ENCODE data around the gene ZBED2.

DNA sequence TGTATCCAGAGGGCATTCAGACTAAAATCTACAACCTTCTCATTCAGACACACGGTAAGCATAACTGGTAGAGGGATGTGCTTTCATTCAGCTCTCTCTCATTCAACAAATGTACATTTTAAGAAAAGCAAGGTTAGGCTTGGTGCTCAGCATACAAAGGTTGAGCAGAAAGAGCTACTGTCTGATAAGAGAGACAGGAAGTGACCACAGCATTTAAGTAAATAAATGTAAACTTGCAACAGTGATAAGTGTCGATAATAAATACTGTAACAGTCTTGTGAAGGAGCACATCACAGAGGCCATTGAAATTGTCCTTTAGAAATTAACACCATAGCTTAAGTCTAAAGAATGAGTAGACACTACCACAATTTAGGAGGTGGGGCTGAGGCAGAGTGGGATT is 49.8 kb downstream of the ZBED2 start:
- TF ChIP-seq, protein P1, sequence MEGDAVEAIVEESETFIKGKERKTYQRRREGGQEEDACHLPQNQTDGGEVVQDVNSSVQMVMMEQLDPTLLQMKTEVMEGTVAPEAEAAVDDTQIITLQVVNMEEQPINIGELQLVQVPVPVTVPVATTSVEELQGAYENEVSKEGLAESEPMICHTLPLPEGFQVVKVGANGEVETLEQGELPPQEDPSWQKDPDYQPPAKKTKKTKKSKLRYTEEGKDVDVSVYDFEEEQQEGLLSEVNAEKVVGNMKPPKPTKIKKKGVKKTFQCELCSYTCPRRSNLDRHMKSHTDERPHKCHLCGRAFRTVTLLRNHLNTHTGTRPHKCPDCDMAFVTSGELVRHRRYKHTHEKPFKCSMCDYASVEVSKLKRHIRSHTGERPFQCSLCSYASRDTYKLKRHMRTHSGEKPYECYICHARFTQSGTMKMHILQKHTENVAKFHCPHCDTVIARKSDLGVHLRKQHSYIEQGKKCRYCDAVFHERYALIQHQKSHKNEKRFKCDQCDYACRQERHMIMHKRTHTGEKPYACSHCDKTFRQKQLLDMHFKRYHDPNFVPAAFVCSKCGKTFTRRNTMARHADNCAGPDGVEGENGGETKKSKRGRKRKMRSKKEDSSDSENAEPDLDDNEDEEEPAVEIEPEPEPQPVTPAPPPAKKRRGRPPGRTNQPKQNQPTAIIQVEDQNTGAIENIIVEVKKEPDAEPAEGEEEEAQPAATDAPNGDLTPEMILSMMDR (IDR thresholded peaks at IDR 0.05; ENCODE audit: insufficient read depth, low read depth, low read length), result no peak
- no peak for TF ChIP-seq EZH2 (IDR thresholded peaks at IDR 0.05; ENCODE audit: insufficient read depth, low read length)
